ENCODE data around the gene FMO4.
"Not testable (repeated sequence)": the region's sequence is repeated elsewhere in the genome, so short reads cannot be mapped to it uniquely, and the experiment has no call there.

DNA sequence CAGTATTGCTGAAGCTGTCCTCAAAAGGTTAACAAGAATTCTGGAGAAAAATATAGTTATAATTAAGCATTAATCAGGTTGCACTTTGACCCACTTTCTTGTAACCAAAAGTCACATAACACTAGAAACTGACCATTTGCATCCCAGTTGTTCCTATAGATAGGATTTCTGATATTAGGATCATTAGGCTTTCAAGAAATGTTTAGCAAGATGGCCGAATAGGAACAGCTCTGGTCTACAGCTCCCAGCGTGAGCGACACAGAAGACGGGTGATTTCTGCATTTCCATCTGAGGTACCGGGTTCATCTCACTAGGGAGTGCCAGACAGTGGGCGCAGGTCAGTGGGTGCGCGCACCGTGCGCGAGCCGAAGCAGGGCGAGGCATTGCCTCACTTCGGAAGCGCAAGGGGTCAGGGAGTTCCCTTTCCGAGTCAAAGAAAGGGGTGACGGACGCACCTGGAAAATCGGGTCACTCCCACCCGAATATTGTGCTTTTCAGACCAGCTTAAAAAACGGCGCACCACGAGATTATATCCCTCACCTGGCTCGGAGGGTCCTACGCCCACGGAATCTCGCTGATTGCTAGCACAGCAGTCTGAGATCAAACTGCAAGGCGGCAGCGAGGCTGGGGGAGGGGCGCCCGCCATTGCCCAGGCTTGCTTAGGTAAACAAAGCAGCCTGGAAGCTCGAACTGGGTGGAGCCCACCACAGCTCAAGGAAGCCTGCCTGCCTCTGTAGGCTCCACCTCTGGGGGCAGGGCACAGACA lies 59.6 kb downstream of the FMO4 start:
- not testable (repeated sequence) for TF ChIP-seq ZNF558 (tag by site-specific recombination; IDR thresholded peaks at IDR 0.05); ZNF24 (tag by site-specific recombination; IDR thresholded peaks at IDR 0.05); ZNF423 (tag by site-specific recombination; IDR thresholded peaks at IDR 0.05); TCF7L2 (IDR thresholded peaks at IDR 0.05; ENCODE audit: borderline replicate concordance, low read depth, low read length); ZNF18 (tag by site-specific recombination; IDR thresholded peaks at IDR 0.05); ZNF571 (tag by site-specific recombination; IDR thresholded peaks at IDR 0.05); ZNF239 (tag by site-specific recombination; IDR thresholded peaks at IDR 0.05); ZSCAN23 (tag by site-specific recombination; IDR thresholded peaks at IDR 0.05); MYNN (tag by site-specific recombination; IDR thresholded peaks at IDR 0.05; ENCODE audit: borderline replicate concordance); ZNF404 (tag by site-specific recombination; IDR thresholded peaks at IDR 0.05); YY1 (tag by site-specific recombination; IDR thresholded peaks at IDR 0.05)
- TF ChIP-seq, protein P1, sequence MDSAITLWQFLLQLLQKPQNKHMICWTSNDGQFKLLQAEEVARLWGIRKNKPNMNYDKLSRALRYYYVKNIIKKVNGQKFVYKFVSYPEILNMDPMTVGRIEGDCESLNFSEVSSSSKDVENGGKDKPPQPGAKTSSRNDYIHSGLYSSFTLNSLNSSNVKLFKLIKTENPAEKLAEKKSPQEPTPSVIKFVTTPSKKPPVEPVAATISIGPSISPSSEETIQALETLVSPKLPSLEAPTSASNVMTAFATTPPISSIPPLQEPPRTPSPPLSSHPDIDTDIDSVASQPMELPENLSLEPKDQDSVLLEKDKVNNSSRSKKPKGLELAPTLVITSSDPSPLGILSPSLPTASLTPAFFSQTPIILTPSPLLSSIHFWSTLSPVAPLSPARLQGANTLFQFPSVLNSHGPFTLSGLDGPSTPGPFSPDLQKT (IDR thresholded peaks at IDR 0.05; ENCODE audit: borderline replicate concordance, low read depth, low read length), result not testable (repeated sequence)
- TF ChIP-seq, protein P2, sequence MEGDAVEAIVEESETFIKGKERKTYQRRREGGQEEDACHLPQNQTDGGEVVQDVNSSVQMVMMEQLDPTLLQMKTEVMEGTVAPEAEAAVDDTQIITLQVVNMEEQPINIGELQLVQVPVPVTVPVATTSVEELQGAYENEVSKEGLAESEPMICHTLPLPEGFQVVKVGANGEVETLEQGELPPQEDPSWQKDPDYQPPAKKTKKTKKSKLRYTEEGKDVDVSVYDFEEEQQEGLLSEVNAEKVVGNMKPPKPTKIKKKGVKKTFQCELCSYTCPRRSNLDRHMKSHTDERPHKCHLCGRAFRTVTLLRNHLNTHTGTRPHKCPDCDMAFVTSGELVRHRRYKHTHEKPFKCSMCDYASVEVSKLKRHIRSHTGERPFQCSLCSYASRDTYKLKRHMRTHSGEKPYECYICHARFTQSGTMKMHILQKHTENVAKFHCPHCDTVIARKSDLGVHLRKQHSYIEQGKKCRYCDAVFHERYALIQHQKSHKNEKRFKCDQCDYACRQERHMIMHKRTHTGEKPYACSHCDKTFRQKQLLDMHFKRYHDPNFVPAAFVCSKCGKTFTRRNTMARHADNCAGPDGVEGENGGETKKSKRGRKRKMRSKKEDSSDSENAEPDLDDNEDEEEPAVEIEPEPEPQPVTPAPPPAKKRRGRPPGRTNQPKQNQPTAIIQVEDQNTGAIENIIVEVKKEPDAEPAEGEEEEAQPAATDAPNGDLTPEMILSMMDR (tag by site-specific recombination; IDR thresholded peaks at IDR 0.05), result not testable (repeated sequence)

Measured in HEK293 (cell line).